ENCODE data around the gene THUMPD2.

GRCh38 chr2:39706945-39707344, 72.1 kb downstream of the THUMPD2 start:
- TF ChIP-seq POLR2A (IDR thresholded peaks at IDR 0.05) (no peak), CTCF (IDR thresholded peaks at IDR 0.05) (no peak)
